ENCODE measurements around the gene SMIM15. TPM values are rescaled to one million over a fixed set of nuclear protein-coding genes. Genes with fewer than 3 reads are reported as not detected.

Gene SMIM15
- total and polyA plus RNA-seq, 2 donors (not counting 3 experiments of a cell fraction or from before 2014, with no cell fraction given): 18.4 to 48.8 TPM

DNA sequence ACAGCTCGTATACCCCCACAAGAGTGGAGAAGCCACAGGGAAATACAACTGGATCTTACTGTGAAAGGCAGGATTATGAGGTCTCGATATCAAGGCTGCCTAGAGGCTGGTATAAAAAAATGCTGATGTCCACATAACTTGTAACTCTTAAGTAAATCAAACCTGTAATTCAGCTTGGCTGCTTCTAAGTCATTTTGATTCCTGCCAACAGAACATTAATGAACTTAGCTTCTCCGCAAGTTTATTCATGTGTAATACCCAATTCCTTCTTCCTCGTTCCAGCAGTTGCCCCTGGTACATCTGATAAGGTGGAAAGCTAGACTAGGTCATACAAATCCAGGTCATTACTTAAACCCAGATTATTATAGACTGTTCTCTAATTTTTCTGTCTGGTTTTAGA, 16.4 kb upstream of the SMIM15 start:
- DNase-seq (ENCODE audit: low read depth, low spot score) (no peak), FAIRE-seq (no peak)
- Histone ChIP-seq H3K4me3 (replicated peaks in 1 of 3; ENCODE audit: insufficient read depth in 1 of 3, low read depth in 1 of 3, low read length in 3 of 3) (no peak overlapping the region), H3K27me3 (ENCODE audit: control insufficient read depth in 2 of 2, insufficient read depth in 2 of 2, low read length in 2 of 2) (no peaks in the 10 kb centered on the region), H4K20me1 (replicated peaks; ENCODE audit: control insufficient read depth, extremely low read depth, insufficient read depth, low read length) (no peaks in the 10 kb centered on the region), H3K4me1 (ENCODE audit: control insufficient read depth, extremely low read depth, insufficient read depth, low read length) (no peaks in the 10 kb centered on the region), H3K9ac (replicated peaks; ENCODE audit: extremely low read depth, insufficient read depth, low read length) (no peak overlapping the region), H3K27ac (ENCODE audit: insufficient read depth, low read depth, low read length) (no peak overlapping the region), H3K79me2 (ENCODE audit: control insufficient read depth, insufficient read depth, low read length) (no peaks in the 10 kb centered on the region), H3K9me1 (replicated peaks; ENCODE audit: control insufficient read depth, extremely low read depth, insufficient read depth, low read length) (no peaks in the 10 kb centered on the region), H3K9me3 (replicated peaks; ENCODE audit: control insufficient read depth, insufficient read depth, low read length) (no peaks in the 10 kb centered on the region), H3K36me3 (ENCODE audit: control insufficient read depth in 2 of 2, extremely low read depth in 1 of 2, insufficient read depth in 2 of 2, low read length in 2 of 2) (no peaks in the 10 kb centered on the region), H3K4me2 (ENCODE audit: insufficient read depth, low read length) (no peak overlapping the region), H2AFZ (ENCODE audit: low read depth, low read length) (no peak overlapping the region)
- ChIA-PET POLR2A (no interaction called here), CTCF (interaction anchor here (1.2 kb wide), 1 partner anchor 220 kb away, joined by 3 read pairs; no protein-coding TSS in a partner anchor)
- dilution Hi-C loops (cut with MboI; ENCODE audit: extremely low pct_ligation_motif_present, low sequenced_read_pairs) (no loop called here), intact Hi-C loops (cut with micrococcal nuclease) (no loop called here)
- BruUV-seq (replicated peaks): no TSS peak
- TF ChIP-seq GATA2 (IDR thresholded peaks at IDR 0.05; ENCODE audit: insufficient read depth, insufficient read length, low read depth, low read length) (no peak), POLR2AphosphoS5 (IDR thresholded peaks at IDR 0.05; ENCODE audit: insufficient read depth, low read depth, low read length) (no peak), FOS (IDR thresholded peaks at IDR 0.05; ENCODE audit: borderline replicate concordance, insufficient read depth, low read length) (no peak)
- TF ChIP-seq, protein P1, sequence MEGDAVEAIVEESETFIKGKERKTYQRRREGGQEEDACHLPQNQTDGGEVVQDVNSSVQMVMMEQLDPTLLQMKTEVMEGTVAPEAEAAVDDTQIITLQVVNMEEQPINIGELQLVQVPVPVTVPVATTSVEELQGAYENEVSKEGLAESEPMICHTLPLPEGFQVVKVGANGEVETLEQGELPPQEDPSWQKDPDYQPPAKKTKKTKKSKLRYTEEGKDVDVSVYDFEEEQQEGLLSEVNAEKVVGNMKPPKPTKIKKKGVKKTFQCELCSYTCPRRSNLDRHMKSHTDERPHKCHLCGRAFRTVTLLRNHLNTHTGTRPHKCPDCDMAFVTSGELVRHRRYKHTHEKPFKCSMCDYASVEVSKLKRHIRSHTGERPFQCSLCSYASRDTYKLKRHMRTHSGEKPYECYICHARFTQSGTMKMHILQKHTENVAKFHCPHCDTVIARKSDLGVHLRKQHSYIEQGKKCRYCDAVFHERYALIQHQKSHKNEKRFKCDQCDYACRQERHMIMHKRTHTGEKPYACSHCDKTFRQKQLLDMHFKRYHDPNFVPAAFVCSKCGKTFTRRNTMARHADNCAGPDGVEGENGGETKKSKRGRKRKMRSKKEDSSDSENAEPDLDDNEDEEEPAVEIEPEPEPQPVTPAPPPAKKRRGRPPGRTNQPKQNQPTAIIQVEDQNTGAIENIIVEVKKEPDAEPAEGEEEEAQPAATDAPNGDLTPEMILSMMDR (IDR thresholded peaks at IDR 0.05; ENCODE audit: extremely low read depth in 1 of 2, insufficient read depth in 1 of 2, low read depth in 1 of 2, low read length in 2 of 2): no peak

DNA sequence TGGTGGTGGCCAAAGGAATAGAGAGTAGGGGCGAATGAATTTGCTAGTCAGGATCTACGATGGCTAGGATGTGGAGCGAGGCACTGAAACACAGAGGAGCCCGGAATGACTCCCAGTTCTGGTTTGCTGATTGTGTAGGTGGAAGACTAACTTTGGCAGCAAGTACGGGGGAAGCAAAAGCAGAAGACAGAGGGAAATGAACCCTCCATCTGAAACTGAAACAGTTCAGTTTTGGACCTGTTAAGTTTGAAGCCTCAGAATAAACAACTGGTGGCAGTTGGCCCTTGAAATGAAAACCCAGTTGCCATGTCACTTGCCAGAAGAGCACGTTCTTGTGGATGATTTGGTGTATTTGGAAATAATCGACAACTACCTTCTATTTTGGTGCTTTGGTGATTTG, 15.4 kb upstream of the SMIM15 start:
- Histone ChIP-seq H2AFZ (ENCODE audit: low read depth, low read length) (no peak overlapping the region), H3K9me1 (replicated peaks; ENCODE audit: control insufficient read depth, extremely low read depth, insufficient read depth, low read length) (no peaks in the 10 kb centered on the region), H3K36me3 (ENCODE audit: control insufficient read depth in 2 of 2, extremely low read depth in 1 of 2, insufficient read depth in 2 of 2, low read length in 2 of 2) (no peaks in the 10 kb centered on the region), H3K79me2 (ENCODE audit: control insufficient read depth, insufficient read depth, low read length) (no peaks in the 10 kb centered on the region), H3K4me3 (replicated peaks in 1 of 3; ENCODE audit: insufficient read depth in 1 of 3, low read depth in 1 of 3, low read length in 3 of 3) (no peak overlapping the region), H3K9me3 (replicated peaks; ENCODE audit: control insufficient read depth, insufficient read depth, low read length) (no peaks in the 10 kb centered on the region), H3K4me2 (ENCODE audit: insufficient read depth, low read length) (no peak overlapping the region), H3K27me3 (ENCODE audit: control insufficient read depth in 2 of 2, insufficient read depth in 2 of 2, low read length in 2 of 2) (no peaks in the 10 kb centered on the region), H3K9ac (replicated peaks; ENCODE audit: extremely low read depth, insufficient read depth, low read length) (no peak overlapping the region), H4K20me1 (replicated peaks; ENCODE audit: control insufficient read depth, extremely low read depth, insufficient read depth, low read length) (no peaks in the 10 kb centered on the region), H3K4me1 (ENCODE audit: control insufficient read depth, extremely low read depth, insufficient read depth, low read length) (no peaks in the 10 kb centered on the region), H3K27ac (ENCODE audit: insufficient read depth, low read depth, low read length) (no peak overlapping the region)
- dilution Hi-C loops (cut with MboI; ENCODE audit: extremely low pct_ligation_motif_present, low sequenced_read_pairs) (no loop called here), intact Hi-C loops (cut with micrococcal nuclease) (no loop called here)
- ChIA-PET POLR2A (no interaction called here), CTCF (interaction anchor here (0.6 kb wide), 1 partner anchor 161 kb away, joined by 3 read pairs; no protein-coding TSS in a partner anchor)
- no TSS peak for BruUV-seq (replicated peaks)
- TF ChIP-seq POLR2A (IDR thresholded peaks at IDR 0.05; ENCODE audit: low read depth, low read length) (no peak), POLR2AphosphoS5 (IDR thresholded peaks at IDR 0.05; ENCODE audit: insufficient read depth, low read depth, low read length) (no peak), GATA2 (IDR thresholded peaks at IDR 0.05; ENCODE audit: insufficient read depth, insufficient read length, low read depth, low read length) (no peak), JUN (IDR thresholded peaks at IDR 0.05; ENCODE audit: borderline replicate concordance, insufficient read depth, insufficient read length, low read depth) (no peak), EZH2 (IDR thresholded peaks at IDR 0.05; ENCODE audit: borderline replicate concordance, low read depth, low read length, severe bottlenecking) (no peak), MYC (IDR thresholded peaks at IDR 0.05; ENCODE audit: low read depth, low read length) (no peak), FOS (IDR thresholded peaks at IDR 0.05; ENCODE audit: borderline replicate concordance, insufficient read depth, low read length) (no peak)
- TF ChIP-seq, protein P1 (IDR thresholded peaks at IDR 0.05; ENCODE audit: extremely low read depth in 1 of 2, insufficient read depth in 1 of 2, low read depth in 1 of 2, low read length in 2 of 2): no peak
- TF ChIP-seq, protein P2, sequence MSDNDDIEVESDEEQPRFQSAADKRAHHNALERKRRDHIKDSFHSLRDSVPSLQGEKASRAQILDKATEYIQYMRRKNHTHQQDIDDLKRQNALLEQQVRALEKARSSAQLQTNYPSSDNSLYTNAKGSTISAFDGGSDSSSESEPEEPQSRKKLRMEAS (IDR thresholded peaks at IDR 0.05; ENCODE audit: insufficient read depth, insufficient read length): no peak
- DNase-seq (ENCODE audit: low read depth, low spot score) (no peak), FAIRE-seq (no peak)
